Esophagus muscularis mucosa (tissue), 3 donors: ENCODE results near the gene NTHL1.

Experiments used
- CTCF ChIP-seq, 3 experiments: fragments of 200-600 bp in 2 of 3; fragments of 450-650 bp in 1 of 3; sonication (generic) in 2 of 3; IDR thresholded peaks; one replicate each; pipeline ENCODE4 v1.5.1; 2017 to 2019; ENCODE audit warnings: antibody characterized with exemption in 3 of 3, mild to moderate bottlenecking in 2 of 3, moderate library complexity in 1 of 3
- POLR2A ChIP-seq: fragments of 450-650 bp; IDR thresholded peaks from one replicate; pipeline ENCODE4 v1.6.1; 2017; ENCODE audit warnings: antibody characterized with exemption, moderate library complexity, mild to moderate bottlenecking, low read depth
- POLR2AphosphoS5 ChIP-seq, 2 donors: sonication (generic); formaldehyde crosslinking; IDR thresholded peaks; one replicate each; pipeline ENCODE4 v1.6.1; 2017; ENCODE audit warnings: antibody characterized with exemption in 2 of 2

- TF ChIP-seq POLR2AphosphoS5 (IDR thresholded peaks at IDR 0.05): peak; percentile 22 to 39
- TF ChIP-seq CTCF (IDR thresholded peaks at IDR 0.05): no peak
- no peak for TF ChIP-seq POLR2A
Measured at GRCh38 chr16:2082171-2082982, 34.7 kb upstream of the NTHL1 start.
